OCI-LY3 (cell line): ENCODE results near the gene APCS.

Source experiments
- CTCF ChIP-seq: fragments of 200-600, 300-600 bp; sonication (generic); IDR thresholded peaks from 2 replicates; pipeline ENCODE4 v1.5.1; 2014; ENCODE audit warnings: antibody characterized with exemption, low read length, low read depth
- EZH2phosphoT487 ChIP-seq: fragments of 200-600 bp; shearing (Covaris generic); IDR thresholded peaks from 2 replicates; pipeline ENCODE4 v1.6.1; 2018; ENCODE audit warnings: antibody characterized with exemption, mixed run types, low read depth

- no peak for TF ChIP-seq CTCF
- no peak for TF ChIP-seq EZH2phosphoT487
Observed at GRCh38 chr1:159577446-159577845, 10.2 kb upstream of the APCS start.
